ENCODE data around the gene RPS19BP1. TPM values are rescaled to one million over a fixed set of nuclear protein-coding genes. Genes with fewer than 3 reads are reported as not detected.
A peak's percentile ranks its signal among the peaks of the same experiment; 100 is the strongest.

The RPS19BP1 gene
- total RNA-seq, 1 experiment from 2014 or later, result 97.2 TPM

- DNase-seq (ENCODE audit: low spot score), result no peak
- no peaks in the 10 kb centered on the region for H3K27me3 ChIP-seq (replicated peaks; ENCODE audit: insufficient read depth, low read depth, low read length, poor library complexity)
- H3K9me3 ChIP-seq (ENCODE audit: low read depth, low read length, poor library complexity, severe bottlenecking), result no peaks in the 10 kb centered on the region
- H3K4me1 ChIP-seq (ENCODE audit: insufficient read depth, low read length, poor library complexity, severe bottlenecking), result peaks cover 11% of the 10 kb centered on the region
- H3K36me3 ChIP-seq (ENCODE audit: insufficient read depth, low read length, poor library complexity, severe bottlenecking), result no peaks in the 10 kb centered on the region
- no peak for TF ChIP-seq EZH2 (IDR thresholded peaks at IDR 0.05; ENCODE audit: borderline replicate concordance, low read depth, low read length, poor library complexity, severe bottlenecking)
- TF ChIP-seq, protein P1, sequence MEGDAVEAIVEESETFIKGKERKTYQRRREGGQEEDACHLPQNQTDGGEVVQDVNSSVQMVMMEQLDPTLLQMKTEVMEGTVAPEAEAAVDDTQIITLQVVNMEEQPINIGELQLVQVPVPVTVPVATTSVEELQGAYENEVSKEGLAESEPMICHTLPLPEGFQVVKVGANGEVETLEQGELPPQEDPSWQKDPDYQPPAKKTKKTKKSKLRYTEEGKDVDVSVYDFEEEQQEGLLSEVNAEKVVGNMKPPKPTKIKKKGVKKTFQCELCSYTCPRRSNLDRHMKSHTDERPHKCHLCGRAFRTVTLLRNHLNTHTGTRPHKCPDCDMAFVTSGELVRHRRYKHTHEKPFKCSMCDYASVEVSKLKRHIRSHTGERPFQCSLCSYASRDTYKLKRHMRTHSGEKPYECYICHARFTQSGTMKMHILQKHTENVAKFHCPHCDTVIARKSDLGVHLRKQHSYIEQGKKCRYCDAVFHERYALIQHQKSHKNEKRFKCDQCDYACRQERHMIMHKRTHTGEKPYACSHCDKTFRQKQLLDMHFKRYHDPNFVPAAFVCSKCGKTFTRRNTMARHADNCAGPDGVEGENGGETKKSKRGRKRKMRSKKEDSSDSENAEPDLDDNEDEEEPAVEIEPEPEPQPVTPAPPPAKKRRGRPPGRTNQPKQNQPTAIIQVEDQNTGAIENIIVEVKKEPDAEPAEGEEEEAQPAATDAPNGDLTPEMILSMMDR (conservative IDR thresholded peaks at IDR 0.05; ENCODE audit: low read depth, low read length), result no peak
- POLR2A ChIA-PET (ENCODE audit: low non-redundant PET), result no interaction called here
- BruUV-seq (replicated peaks), result no TSS peak
- no peak overlapping the region for H3K4me3 ChIP-seq (ENCODE audit: low read depth, low read length, poor library complexity, severe bottlenecking)
- CTCF ChIA-PET, result interaction anchor here (0.6 kb wide), 1 partner anchor 87 kb away, joined by 4 read pairs; no protein-coding TSS in a partner anchor
- peak overlapping the region; percentile 32 for H3K27ac ChIP-seq (ENCODE audit: low read depth, low read length, poor library complexity, severe bottlenecking)
- intact Hi-C loops (cut with micrococcal nuclease; ENCODE audit: unreplicated experiment), result no loop called here
Measured at GRCh38 chr22:39569066-39569465, 36.5 kb upstream of the RPS19BP1 start.

DNA sequence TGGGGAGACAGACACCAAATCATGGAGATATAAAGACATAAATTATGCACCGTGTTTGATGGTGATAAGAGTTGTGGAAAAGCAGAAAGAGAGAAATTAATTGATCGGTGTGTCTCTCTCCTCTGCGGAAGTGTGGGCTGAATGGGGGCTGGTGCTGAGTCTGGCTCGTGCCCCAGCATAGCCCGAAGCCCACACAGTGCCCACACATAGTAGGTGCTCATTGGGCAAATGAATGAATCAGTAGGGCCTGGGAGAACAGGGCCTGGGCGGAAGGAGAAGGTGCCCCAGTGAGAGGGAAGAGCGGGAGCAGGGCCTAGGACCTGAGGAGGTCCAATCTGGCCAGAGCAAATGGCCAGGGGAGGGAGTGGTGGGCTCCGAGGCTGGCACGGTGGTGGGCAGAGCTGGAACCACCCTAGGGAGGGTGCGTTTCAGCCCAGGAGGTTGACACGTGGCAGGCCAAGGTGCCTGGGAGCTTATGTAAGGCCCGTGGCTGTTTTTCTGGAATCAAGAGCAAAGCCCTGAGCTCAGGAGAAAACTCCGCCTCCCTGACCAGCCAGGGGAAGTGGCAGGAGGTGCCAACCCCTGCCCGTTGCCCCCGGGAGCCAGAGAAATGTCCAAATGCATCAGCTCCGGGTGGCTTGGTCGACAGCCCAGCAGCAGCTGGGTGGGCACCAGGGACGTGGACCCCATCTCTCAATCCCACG, 35.9 kb upstream of the RPS19BP1 start:
- H3K4me3 ChIP-seq (ENCODE audit: low read depth, low read length, poor library complexity, severe bottlenecking), result no peak overlapping the region
- intact Hi-C loops (cut with micrococcal nuclease; ENCODE audit: unreplicated experiment), result no loop called here
- no peaks in the 10 kb centered on the region for H3K27me3 ChIP-seq (replicated peaks; ENCODE audit: insufficient read depth, low read depth, low read length, poor library complexity)
- ChIA-PET POLR2A (ENCODE audit: low non-redundant PET) (no interaction called here), CTCF (no interaction called here)
- H3K9me3 ChIP-seq (ENCODE audit: low read depth, low read length, poor library complexity, severe bottlenecking), result no peaks in the 10 kb centered on the region
- BruUV-seq (replicated peaks), result no TSS peak
- H3K36me3 ChIP-seq (ENCODE audit: insufficient read depth, low read length, poor library complexity, severe bottlenecking), result no peaks in the 10 kb centered on the region
- peak overlapping the region; percentile 32 for H3K27ac ChIP-seq (ENCODE audit: low read depth, low read length, poor library complexity, severe bottlenecking)
- TF ChIP-seq EZH2 (IDR thresholded peaks at IDR 0.05; ENCODE audit: borderline replicate concordance, low read depth, low read length, poor library complexity, severe bottlenecking), result no peak
- TF ChIP-seq, protein P1 (conservative IDR thresholded peaks at IDR 0.05; ENCODE audit: low read depth, low read length), result no peak
- H3K4me1 ChIP-seq (ENCODE audit: insufficient read depth, low read length, poor library complexity, severe bottlenecking), result peaks cover 11% of the 10 kb centered on the region
- no peak for DNase-seq (ENCODE audit: low spot score)

DNA sequence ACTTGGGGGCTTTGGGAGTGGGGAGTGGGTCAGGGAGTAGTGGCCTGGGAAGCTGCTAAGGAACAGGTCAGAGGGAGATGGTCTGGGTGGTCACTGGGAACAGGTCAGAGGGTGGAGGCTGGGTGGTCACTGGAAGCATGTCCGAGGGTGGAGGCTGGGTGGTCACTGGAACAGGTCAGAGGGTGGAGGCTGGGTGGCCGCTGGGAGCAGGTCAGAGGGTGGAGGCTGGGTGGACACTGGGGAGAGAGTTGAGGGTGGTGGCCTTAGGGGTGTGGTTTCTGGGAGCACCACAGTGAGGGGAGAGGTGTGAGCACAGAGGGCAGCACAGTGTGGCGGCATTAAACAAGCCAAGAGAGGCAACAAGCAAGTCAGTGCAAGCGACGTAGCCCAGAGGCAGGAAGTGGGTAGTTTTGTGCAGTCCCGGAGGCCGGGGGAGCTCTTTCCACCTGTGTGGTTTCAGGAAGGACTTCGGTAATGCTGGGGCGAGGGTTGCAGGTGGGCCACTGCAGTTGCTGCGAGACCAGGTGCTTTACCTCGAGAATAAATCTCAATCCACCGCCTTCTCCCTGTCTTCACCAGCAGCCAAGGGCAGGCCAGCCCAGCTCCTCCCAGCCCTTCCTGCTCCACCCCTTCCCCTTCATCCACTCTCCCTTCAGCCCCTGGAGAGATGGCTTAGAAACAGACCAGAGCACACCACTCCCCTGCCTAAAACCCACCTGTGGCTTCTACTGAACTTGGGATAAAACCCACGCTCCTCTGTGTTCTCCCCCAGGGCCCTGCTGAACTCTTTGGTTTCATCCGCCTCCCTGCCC, 34.8 kb upstream of the RPS19BP1 start:
- Histone ChIP-seq H3K27me3 (replicated peaks; ENCODE audit: insufficient read depth, low read depth, low read length, poor library complexity) (no peaks in the 10 kb centered on the region), H3K4me1 (ENCODE audit: insufficient read depth, low read length, poor library complexity, severe bottlenecking) (peaks cover 11% of the 10 kb centered on the region), H3K4me3 (ENCODE audit: low read depth, low read length, poor library complexity, severe bottlenecking) (no peak overlapping the region), H3K36me3 (ENCODE audit: insufficient read depth, low read length, poor library complexity, severe bottlenecking) (no peaks in the 10 kb centered on the region), H3K27ac (ENCODE audit: low read depth, low read length, poor library complexity, severe bottlenecking) (no peak overlapping the region), H3K9me3 (ENCODE audit: low read depth, low read length, poor library complexity, severe bottlenecking) (no peaks in the 10 kb centered on the region)
- no peak for DNase-seq (ENCODE audit: low spot score)
- POLR2A ChIA-PET (ENCODE audit: low non-redundant PET), result no interaction called here
- TF ChIP-seq, protein P1 (conservative IDR thresholded peaks at IDR 0.05; ENCODE audit: low read depth, low read length), result no peak
- TF ChIP-seq EZH2 (IDR thresholded peaks at IDR 0.05; ENCODE audit: borderline replicate concordance, low read depth, low read length, poor library complexity, severe bottlenecking), result no peak
- intact Hi-C loops (cut with micrococcal nuclease; ENCODE audit: unreplicated experiment), result no loop called here
- CTCF ChIA-PET, result no interaction called here
- BruUV-seq (replicated peaks), result no TSS peak
